NCI-H1092 (cell line): ENCODE results near the gene GRWD1.

Source experiments
- DNase-seq: peaks from one replicate; lab custom pipeline; 2025; lab: John Stamatoyannopoulos, UW

GRWD1 gene

GRCh38 chr19:48456864-48457263 is 11.1 kb downstream of the GRWD1 start:
- DNase-seq = no peak

DNA sequence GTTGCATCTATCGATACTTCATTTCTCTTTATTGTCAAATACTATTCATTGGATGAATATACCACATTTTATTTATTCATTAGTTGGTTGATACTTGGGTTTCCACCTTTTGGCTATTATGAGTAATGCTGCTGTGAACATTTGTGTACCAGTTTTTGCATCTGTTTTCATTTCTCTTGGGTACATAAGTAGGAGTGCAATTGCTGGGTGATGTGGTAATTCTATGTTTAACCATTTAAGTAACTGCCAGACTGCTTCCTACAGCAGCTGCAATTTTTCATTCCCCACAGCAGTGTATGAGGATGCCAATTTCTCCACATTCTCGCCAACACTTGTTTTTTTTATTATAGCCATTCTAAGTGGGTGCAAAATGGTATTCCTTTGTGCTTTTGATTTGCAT is 12.2 kb downstream of the GRWD1 start:
- DNase-seq = no peak

GRCh38 chr19:48461651-48461981 is 15.8 kb downstream of the GRWD1 start:
- no peak for DNase-seq

DNA sequence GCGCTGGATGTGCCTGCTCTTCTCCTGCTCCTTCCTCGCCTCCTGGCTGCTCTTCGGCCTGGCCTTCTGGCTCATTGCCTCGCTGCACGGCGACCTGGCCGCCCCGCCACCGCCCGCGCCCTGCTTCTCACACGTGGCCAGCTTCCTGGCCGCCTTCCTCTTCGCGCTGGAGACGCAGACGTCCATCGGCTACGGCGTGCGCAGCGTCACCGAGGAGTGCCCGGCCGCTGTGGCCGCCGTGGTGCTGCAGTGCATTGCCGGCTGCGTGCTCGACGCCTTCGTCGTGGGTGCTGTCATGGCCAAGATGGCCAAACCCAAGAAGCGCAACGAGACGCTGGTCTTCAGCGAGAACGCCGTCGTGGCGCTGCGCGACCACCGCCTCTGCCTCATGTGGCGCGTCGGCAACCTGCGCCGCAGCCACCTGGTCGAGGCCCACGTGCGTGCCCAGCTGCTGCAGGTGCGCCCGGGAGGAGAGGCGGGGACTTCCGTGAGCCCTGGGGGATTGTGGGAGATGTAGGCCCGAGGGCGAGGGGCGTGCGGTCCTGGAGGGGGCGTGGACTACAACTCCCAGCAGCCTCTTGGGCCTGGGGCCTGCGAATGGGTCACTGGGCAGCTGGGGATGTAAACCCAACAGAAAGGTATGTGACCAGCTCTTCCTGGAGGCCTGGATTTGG is 16.3 kb downstream of the GRWD1 start:
- DNase-seq = no peak

- no peak for DNase-seq
These were observed 19.4 kb downstream of the GRWD1 start for GRCh38 chr19:48465215-48465614.

GRCh38 chr19:48466561-48467325 is 21.0 kb downstream of the GRWD1 start:
- DNase-seq = peak; percentile 43

DNA sequence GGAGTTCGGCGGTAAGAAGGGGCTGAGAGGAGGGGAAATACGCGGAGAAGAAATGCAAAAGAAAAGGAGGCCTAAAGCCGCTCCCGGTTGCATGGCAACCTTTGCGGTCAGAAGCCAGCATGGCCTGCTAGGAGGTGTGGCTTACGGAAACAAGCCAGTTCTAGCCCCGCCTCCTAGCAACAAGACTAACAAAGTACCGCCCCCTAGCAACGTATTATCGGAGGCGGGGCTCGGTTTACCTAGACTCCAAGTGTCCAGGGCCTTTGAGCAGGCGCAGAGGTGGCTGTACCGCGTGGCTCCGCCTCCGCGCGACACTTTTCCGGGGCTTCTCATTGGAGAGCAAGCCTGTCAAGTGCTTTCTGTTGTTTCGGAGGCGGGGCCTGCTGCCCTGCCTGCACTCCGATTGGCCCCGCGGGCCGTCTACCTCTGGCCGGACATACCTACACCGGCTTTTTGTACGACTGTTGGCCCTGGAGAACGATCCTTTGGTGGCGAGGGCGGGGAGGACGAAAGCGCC is 23.0 kb downstream of the GRWD1 start:
- peak; percentile 98 for DNase-seq

DNA sequence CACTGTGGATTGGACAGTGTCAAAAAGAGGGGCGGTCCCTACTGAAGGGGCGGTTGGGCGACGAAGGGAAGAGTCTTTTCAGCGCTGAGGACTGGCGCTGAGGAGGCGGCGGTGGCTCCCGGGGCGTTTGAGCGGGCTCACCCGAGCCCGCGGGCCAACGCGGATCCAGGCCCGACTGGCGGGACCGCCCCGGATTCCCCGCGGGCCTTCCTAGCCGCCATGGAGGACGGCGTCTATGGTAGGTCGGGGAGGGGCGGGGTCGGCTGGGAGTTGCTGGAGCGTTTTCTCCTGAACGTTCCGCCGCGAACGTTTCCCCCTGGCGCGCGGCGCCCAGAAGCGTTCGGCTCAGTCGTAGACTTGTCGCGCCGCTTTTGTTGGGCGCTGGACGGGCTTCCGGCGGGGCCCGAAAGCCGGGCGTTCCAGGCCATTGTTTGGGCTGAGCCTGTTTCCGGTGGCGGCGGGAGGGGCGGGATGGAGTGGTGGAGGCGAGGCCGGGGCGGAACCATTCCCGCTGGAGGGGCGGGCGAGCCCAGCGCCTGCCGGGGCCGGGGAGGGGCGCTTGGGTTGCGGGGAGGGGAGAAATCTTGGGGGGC is 23.6 kb downstream of the GRWD1 start, which contains the start of gene CYTH2:
TSS of gene CYTH2 (plus strand) at position 81 of the 593 bp plus-strand sequence. CDS start at position 220, 139 bp downstream.
- DNase-seq = peak; percentile 37

- no peak for DNase-seq
These were observed 24.3 kb downstream of the GRWD1 start for GRCh38 chr19:48469934-48470680.

DNA sequence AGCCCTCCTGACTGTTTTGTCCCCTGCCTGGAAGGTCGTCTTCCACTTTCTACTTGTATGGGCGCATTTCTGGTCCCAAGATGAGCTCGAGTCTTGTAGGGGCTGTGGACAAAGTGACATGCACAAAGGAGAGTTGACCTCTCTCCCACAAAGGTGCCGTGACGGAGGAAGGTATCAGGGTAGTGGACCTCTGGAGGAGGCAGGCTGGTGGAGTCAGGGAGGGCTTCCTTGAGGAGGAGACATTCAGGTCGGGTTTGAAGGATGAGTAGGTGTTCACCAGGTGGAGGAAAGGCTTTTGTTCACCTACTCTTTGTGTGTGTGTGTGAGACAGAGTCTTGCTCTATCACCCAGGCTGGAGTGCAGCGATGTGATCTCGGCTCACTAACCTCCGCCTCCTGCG is 25.1 kb downstream of the GRWD1 start:
- DNase-seq = no peak

DNA sequence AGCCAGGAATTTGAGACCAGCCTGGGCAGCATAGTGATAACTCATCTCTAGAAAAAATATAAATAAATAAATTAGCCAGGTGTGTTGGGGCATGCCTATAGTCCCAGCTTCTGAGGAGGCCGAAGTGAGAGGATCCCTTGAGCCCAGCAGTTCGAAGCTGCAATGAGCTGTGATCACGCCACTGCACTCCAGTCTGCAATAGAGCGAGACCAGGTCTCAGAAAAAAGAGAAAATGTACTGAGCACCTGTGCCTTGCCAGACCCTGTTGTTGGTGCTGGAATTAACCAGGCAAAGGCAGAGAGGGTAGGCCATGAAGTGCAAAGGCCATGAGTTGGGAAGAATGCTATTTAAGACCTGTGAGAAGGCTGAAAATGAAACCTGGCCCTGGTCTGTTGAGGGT is 26.1 kb downstream of the GRWD1 start:
- no peak for DNase-seq

DNA sequence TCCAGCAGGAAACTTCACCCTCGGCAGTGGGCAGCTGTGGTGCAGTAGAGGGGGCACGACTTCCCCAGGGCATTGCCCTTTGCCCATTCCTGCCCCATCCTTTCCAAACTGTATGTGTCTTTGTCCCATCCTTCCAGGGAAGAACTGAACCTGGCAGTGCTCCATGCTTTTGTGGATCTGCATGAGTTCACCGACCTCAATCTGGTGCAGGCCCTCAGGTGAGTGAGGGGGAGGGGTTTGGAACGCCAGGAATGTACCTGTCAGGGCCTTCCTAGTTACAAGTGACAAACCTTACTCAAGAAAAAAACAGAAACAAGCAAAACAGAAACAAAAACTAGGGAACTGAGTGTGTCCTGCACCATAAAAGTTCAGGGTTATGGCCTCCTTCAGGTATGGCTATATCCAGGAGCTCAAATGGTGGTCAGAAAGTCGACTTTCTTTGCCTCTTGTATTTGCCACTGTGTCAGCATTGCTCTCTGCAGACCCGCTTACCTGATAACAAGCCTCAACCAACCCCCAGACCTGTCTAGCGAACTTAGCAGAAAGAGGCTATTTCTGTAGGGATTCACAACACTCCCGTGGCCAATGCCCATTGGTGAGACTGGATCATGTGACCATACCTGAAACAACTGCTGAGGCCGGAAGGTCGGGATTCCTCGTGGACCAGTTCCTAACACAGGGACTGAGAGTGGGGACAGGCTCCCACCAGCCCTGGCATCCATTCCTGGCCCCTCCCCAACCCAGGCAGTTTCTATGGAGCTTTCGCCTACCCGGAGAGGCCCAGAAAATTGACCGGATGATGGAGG is 27.6 kb downstream of the GRWD1 start:
- no peak for DNase-seq

- no peak for DNase-seq
These were observed 28.4 kb downstream of the GRWD1 start for GRCh38 chr19:48474084-48474592.

- DNase-seq = no peak
These were observed 29.7 kb downstream of the GRWD1 start for GRCh38 chr19:48475369-48476068.

DNA sequence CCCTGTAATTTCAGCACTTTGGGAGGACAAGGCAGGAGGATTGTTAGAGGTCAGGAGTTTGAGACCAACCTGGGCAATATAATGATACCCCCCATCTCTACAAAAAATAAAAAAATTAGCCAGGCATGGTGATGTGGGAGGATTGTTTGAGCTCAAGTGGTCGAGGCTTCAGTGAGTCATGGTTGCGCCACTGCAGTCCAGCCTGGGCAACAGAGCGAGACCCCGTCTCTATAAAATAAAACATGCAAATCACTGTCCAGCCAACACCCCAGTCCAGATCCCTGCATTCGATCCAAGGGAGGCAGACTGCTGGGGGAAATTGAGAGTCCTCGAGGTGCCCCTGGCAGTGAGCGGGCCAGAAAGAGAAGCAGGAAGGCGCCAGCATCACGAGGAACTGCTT is 30.4 kb downstream of the GRWD1 start:
- no peak for DNase-seq

- no peak for DNase-seq
These were observed 31.4 kb downstream of the GRWD1 start for GRCh38 chr19:48477067-48477685.

GRCh38 chr19:48477698-48478338 is 32.0 kb downstream of the GRWD1 start:
- no peak for DNase-seq

- no peak for DNase-seq
These were observed 32.8 kb downstream of the GRWD1 start for GRCh38 chr19:48478339-48479256.

- DNase-seq = no peak
These were observed 33.9 kb downstream of the GRWD1 start for GRCh38 chr19:48479686-48480085.
